Activated T-helper 2 cell treated with anti-CD3 and anti-CD28 coated beads, Interferon-gamma antibody, Interleukin-2, Interleukin-4, amounts not matched to agents 10 μg/mL and 5 μg/mL and 100 μg/mL, durations not matched to agents 14 hours and 24 hours and 36 hours (primary cell): Measurements from ENCODE around the gene AFF1. TPM values are rescaled to one million over a fixed set of nuclear protein-coding genes. Genes with fewer than 3 reads are reported as not detected.

Experiments
- DNase-seq: peaks from one replicate; pipeline ENCODE4 v3.0.0; 2021; ENCODE audit warnings: low spot score
- H3K27ac Mint-ChIP-seq: one replicate; pipeline ENCODE4 v1.8.0; 2021; ENCODE audit warnings: mixed read lengths
- H3K27me3 Mint-ChIP-seq: one replicate; pipeline ENCODE4 v1.8.0; 2021; ENCODE audit warnings: low read depth, mixed read lengths
- H3K36me3 Mint-ChIP-seq: one replicate; pipeline ENCODE4 v1.8.0; 2021; ENCODE audit warnings: low read depth, mixed read lengths
- H3K4me1 Mint-ChIP-seq: one replicate; pipeline ENCODE4 v1.8.0; 2021; ENCODE audit warnings: low read depth, mixed read lengths
- H3K4me3 Mint-ChIP-seq: one replicate; pipeline ENCODE4 v1.8.0; 2021; ENCODE audit warnings: low read depth, mild to moderate bottlenecking, moderate library complexity, mixed read lengths
- H3K9me3 Mint-ChIP-seq: one replicate; pipeline ENCODE4 v1.8.0; 2021; ENCODE audit warnings: mixed read lengths
- intact Hi-C: fragments of 100-400 bp; cut with micrococcal nuclease; formaldehyde crosslinking; loops from one replicate; pipeline ENCODE4 v1.15.1; 2023
- total RNA-seq: library from RNA; stranded (reverse); gene quantifications from 2 replicates; pipeline ENCODE4 v1.2.3, GENCODE V29; 2022

AFF1 gene
- total RNA-seq, 1 donor from 2014 or later = 60.4 TPM

DNA sequence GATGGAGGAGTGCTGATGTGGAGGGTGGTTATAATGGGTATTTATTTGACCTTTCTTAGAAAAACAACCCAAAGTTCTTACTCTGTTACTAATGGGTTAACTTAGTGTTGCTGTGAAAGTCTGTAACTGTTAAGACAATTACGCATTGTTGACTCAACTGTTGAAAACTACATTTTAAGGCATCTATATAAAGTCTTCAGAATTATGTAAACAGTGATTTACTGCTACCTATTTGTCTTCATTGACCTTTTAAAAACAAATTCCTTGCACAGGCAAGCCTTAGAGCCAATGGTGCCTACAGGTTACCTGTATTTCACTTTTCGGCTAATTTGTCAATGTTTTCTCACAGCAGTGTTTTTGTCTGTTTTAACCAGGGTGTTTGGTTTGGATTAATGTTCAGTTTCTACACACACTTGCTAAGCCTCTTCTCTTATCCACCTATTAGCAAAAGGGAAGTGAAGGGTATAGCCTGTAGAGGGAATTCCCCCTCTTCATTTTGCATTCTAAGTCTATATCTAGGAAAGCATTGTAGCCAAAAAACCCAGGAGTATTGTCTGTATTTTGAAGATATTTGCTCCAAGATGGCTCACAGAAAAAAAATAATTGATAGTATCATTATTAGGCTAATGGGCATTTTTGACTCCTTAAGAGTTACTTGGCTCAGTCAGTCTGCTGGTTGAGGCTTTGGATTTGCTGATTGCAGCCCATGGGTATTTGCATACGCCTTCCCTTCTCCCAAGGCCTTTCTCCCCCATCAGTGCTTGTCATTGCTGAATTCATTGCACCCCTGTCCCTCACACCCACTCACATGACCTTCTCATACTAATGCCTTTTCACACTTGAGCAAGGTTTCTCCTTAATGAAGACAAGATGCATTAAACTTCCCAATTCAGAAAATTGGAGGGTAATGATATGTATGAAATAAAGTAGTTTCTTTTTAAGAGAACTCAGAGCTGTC, 30.5 kb downstream of the AFF1 start:
- Mint-ChIP-seq H3K4me3 (no peak overlapping the region), H3K9me3 (no peaks in the 10 kb centered on the region), H3K36me3 (peaks cover 12% of the 10 kb centered on the region), H3K27me3 (no peaks in the 10 kb centered on the region), H3K27ac (peak overlapping the region; percentile 20), H3K4me1 (peaks cover 25% of the 10 kb centered on the region)
- intact Hi-C loops = no loop called here
- no peak for DNase-seq

DNA sequence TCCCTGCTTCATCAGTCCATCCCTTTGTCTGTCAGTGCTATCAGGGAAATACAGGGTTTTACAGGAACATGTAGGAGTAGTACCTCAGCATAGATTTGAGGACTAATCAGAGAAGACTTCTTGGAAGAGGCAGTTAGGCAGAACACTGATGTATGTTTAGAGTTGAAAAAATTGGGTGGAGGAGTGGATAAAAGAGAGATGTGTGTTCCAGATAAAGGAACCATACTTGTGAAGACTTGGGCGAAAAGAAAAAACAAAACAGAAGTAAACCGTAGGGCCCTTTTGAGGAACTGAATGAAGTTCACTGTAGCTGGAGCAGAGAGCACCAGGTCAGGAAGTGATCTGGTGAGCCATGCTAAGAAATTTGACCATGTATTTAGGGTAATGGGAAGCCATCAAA, 32.3 kb downstream of the AFF1 start:
- Mint-ChIP-seq H3K36me3 (peaks cover 12% of the 10 kb centered on the region), H3K27me3 (no peaks in the 10 kb centered on the region), H3K4me3 (no peak overlapping the region), H3K27ac (no peak overlapping the region), H3K4me1 (peaks cover 24% of the 10 kb centered on the region), H3K9me3 (no peaks in the 10 kb centered on the region)
- intact Hi-C loops = no loop called here
- no peak for DNase-seq

DNA sequence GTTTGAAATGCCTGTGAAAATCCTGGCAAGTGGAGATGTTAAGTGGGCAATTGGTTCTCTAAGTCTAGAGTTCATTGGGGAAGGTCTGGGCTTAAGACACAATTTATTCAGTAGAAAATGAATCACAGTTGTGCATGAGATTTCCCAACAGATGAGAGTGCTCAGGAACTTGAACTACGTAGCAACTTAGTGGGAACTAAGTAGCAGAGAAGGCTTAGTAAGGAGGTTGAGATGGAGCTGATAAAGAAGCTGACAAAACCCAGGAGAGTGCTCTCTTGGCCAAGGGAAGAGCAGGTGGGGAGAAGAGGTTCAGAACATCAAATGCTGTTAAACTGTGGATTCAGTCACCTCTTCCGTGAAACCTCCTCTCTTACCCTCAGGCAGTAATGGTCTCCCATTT, 33.0 kb downstream of the AFF1 start:
- intact Hi-C loops = no loop called here
- Mint-ChIP-seq H3K27ac (no peak overlapping the region), H3K27me3 (no peaks in the 10 kb centered on the region)

DNA sequence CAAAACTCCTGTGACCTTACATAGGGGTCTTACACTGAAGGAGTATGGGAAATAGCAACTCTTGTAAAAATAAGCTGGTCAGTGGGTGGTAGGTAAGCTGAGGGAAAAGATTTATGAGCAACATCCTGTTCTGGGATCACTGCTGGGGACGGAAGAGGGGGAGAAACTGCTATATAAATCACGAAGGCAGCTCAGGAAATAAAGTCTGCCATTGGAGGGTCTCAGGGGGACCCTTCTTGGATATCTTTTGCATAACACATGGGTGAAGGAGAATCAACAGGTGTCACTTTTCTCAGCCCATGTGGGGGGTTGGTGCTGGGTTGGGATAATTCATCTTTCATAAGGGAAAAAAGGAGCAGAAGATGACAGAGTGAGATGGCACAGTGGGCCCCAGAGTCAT, 33.7 kb downstream of the AFF1 start:
- DNase-seq = no peak
- H3K27me3 Mint-ChIP-seq = no peaks in the 10 kb centered on the region
- no peak overlapping the region for H3K4me3 Mint-ChIP-seq
- peaks cover 21% of the 10 kb centered on the region for H3K4me1 Mint-ChIP-seq
- intact Hi-C loops = no loop called here
- H3K36me3 Mint-ChIP-seq = peaks cover 5% of the 10 kb centered on the region
- no peak overlapping the region for H3K27ac Mint-ChIP-seq
- H3K9me3 Mint-ChIP-seq = no peaks in the 10 kb centered on the region

More for the DNA sequence above, 33.0 kb downstream of the AFF1 start:
- no peak for DNase-seq
- no peaks in the 10 kb centered on the region for H3K9me3 Mint-ChIP-seq
- H3K36me3 Mint-ChIP-seq = peaks cover 10% of the 10 kb centered on the region
- H3K4me3 Mint-ChIP-seq = no peak overlapping the region
- H3K4me1 Mint-ChIP-seq = peaks cover 23% of the 10 kb centered on the region

DNA sequence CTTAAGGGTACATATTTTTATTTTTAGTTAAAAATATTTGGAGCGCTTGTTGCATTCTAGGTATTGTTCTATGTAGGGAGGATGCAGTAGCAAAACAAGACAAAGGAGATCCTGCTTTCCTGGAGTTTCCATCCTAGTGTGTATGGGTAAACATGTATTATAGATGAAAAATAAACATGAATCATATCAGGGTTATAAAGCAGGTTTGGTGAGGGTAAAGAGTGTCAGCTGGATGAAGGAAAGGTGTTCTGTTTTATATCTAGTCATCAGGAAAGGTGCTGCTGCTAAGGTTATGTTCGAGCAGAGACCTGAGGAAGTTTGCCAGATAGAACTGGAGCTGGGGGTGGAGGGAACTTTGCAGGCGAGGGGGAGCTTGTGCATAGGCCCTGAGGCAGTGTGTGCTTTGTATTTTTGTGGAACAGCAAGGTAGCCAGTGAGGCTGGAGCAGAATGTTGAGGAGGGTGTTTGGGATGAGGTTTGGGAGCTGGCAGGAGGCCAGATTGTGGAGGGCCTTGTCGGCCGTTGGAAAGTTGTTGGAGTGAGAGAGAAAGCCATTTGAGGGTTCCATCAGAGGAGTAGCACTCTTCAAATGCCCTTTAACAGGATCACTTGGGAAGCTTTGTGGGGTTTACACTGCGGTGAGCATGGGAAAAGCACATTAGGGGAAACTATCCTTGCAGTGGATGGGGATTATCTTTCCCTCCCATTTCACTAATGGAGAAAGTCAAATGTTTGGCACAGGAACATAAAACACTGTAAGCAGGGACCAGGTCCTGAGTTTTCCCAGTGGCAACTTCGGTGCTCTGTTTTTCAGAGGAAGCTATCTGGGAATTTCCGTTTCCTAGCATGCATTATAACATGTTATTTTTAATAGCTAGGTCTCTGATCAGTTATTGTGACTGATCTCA, 35.9 kb downstream of the AFF1 start:
- Mint-ChIP-seq H3K4me3 (no peak overlapping the region), H3K27ac (peak overlapping the region; percentile 4), H3K27me3 (no peaks in the 10 kb centered on the region), H3K36me3 (no peaks in the 10 kb centered on the region), H3K9me3 (no peaks in the 10 kb centered on the region), H3K4me1 (peaks cover 29% of the 10 kb centered on the region)
- DNase-seq = no peak
- intact Hi-C loops = loop anchor here (5.0 kb wide), 1 partner anchor 33 kb away; the partner anchor contains the start of gene AFF1

DNA sequence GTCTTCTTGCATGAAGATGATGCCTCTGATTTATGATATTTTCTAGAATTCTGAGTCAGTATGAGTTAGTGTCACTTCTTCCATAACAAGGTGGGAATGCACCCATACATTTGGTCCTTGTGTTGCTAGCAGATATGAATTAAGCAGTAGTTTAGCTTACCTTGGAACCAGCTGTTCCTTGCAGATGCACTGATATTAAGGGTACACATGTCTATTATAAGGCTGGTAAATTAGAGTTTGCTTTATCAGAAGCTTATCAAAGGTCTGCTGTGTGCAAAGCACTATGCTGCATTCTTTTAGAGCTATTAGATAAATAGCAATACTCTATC, 36.5 kb downstream of the AFF1 start:
- Mint-ChIP-seq H3K27ac (no peak overlapping the region), H3K4me1 (peaks cover 36% of the 10 kb centered on the region), H3K4me3 (no peak overlapping the region), H3K27me3 (no peaks in the 10 kb centered on the region), H3K9me3 (no peaks in the 10 kb centered on the region), H3K36me3 (no peaks in the 10 kb centered on the region)
- intact Hi-C loops = loop anchor here (5.0 kb wide), 1 partner anchor 34 kb away; the partner anchor contains the start of gene AFF1
- no peak for DNase-seq

DNA sequence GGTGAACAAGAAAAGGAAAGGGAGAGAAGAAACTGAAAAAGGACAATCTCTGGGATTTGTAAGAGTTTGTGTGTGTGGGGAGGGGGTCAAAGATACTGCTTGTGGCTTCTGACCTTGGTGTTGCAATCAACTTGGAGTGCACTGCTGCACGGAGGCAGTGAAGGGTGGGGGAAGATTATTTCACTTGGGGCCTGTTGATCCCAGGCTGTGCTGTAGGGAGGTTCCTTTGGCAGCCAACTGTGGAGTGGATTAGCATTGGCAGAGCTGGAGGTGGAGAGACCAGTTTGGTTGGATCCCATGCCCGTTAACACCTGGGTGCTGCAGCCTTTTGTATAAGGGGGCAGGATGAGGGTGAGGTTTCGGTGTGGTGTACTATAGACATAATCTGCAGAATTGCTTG, 38.2 kb downstream of the AFF1 start:
- no peak for DNase-seq
- Mint-ChIP-seq H3K4me1 (peaks cover 47% of the 10 kb centered on the region), H3K27me3 (no peaks in the 10 kb centered on the region), H3K27ac (no peak overlapping the region), H3K4me3 (no peak overlapping the region), H3K36me3 (peaks cover 5% of the 10 kb centered on the region), H3K9me3 (no peaks in the 10 kb centered on the region)
- intact Hi-C loops = loop anchor here (5.0 kb wide), 1 partner anchor 36 kb away; the partner anchor contains the start of gene AFF1

DNA sequence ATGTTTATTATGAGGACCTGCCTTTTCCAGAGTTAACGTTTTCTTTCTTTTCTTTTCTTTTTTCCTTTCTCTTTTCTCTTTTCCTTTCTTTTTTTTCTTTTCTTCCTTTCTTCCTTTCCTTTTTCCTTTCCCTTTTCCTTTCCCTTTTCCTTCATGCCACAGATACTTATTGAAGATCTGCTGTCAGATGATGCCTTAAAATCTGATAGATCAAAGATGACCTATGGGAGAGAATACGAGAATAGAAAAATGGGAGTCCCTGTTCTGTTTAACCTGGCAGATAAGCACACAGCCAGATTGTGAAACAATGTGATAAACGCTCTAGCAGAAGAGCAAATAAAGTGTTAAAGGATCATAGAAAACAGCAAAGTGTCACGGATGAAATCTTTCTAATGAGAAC, 38.9 kb downstream of the AFF1 start:
- peaks cover 50% of the 10 kb centered on the region for H3K4me1 Mint-ChIP-seq
- no peaks in the 10 kb centered on the region for H3K27me3 Mint-ChIP-seq
- DNase-seq = no peak
- intact Hi-C loops = loop anchor here (5.0 kb wide), 1 partner anchor 36 kb away; the partner anchor contains the start of gene AFF1
- no peak overlapping the region for H3K27ac Mint-ChIP-seq
- H3K4me3 Mint-ChIP-seq = no peak overlapping the region
- H3K36me3 Mint-ChIP-seq = peaks cover 5% of the 10 kb centered on the region
- H3K9me3 Mint-ChIP-seq = no peaks in the 10 kb centered on the region

DNA sequence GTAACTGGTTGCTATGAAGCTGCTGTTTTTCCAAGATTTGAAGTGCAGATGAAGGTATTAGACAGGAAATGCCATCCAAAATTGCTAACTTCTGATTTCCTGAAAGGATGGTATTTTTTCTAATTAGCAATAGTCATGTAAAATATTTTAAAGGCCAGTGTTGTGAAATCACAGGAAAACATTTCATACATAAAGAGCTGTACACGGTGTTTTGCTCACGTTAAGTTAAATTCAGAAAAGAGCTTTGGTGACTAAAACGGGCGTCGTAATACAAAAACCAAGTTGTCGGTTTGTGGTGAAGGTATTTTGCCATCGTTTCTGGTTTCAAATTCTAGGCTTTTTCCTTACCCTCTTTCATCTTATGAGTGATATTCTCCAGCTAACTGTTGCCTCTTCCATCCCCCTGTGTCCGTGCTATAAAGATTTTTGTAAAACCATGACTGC, 39.8 kb downstream of the AFF1 start:
- DNase-seq = no peak
- Mint-ChIP-seq H3K27me3 (no peaks in the 10 kb centered on the region), H3K9me3 (no peaks in the 10 kb centered on the region), H3K27ac (peak overlapping the region; percentile 77), H3K4me1 (peaks cover 58% of the 10 kb centered on the region), H3K36me3 (peaks cover 5% of the 10 kb centered on the region), H3K4me3 (no peak overlapping the region)
- intact Hi-C loops = loop anchor here (5.0 kb wide), 1 partner anchor 37 kb away; the partner anchor contains the start of gene AFF1

DNA sequence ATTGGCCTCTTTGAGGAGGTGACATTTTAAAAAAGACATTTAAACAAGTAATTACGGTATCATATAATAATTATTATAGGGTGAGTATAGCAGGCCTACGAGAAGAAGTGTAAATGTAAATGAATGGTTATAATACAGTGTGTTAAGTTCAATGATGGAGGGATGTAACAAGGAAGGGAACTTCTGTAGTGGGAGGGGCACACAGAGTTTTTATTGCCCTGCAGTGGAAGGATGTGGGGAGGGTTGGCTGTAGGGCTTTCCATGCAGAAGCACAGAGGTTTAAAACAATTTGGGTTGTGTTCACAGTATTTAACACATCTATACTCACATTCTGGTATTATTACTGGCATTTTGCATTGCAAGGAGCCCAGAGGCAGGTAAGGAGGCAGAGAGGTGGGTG, 41.1 kb downstream of the AFF1 start:
- H3K36me3 Mint-ChIP-seq = peaks cover 5% of the 10 kb centered on the region
- no peaks in the 10 kb centered on the region for H3K27me3 Mint-ChIP-seq
- peaks cover 55% of the 10 kb centered on the region for H3K4me1 Mint-ChIP-seq
- DNase-seq = no peak
- no peak overlapping the region for H3K27ac Mint-ChIP-seq
- H3K9me3 Mint-ChIP-seq = no peaks in the 10 kb centered on the region
- intact Hi-C loops = loop anchor here (2.0 kb wide), 1 partner anchor 31 kb away; no protein-coding TSS in a partner anchor
- H3K4me3 Mint-ChIP-seq = no peak overlapping the region

DNA sequence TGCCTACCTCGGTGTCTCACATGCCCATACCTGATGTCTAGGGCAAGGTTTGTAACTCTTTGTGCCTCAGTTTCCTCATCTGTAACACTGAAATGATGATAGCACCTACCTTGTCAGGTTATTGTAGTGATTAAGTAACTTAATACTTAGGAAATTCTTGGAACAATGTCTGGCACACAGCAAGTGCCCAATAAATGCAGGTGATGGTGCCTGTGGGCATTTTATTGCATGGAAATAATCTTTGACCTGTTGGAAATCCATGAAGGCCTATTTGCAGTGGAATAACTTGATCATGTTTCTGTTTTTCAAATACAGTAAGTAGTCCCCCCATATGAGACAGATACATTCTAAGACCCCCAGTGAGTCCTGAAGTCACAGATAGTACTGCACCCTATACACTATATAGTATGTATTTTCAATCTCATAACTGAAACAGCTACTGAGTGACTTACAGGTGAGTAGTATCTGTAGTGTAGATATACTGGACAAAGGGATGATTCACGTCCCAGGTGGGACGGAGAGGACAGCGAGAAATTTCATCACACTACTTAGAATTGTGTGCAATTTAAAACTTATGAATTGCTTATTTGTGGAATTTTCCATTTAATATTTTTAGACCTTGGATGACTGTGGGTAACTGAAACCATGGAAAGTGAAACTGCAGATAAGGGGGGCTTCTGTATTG, 42.1 kb downstream of the AFF1 start:
- peaks cover 53% of the 10 kb centered on the region for H3K4me1 Mint-ChIP-seq
- no peak overlapping the region for H3K27ac Mint-ChIP-seq
- H3K36me3 Mint-ChIP-seq = peaks cover 8% of the 10 kb centered on the region
- DNase-seq = no peak
- intact Hi-C loops = loop anchor here (2.0 kb wide), 1 partner anchor 30 kb away; no protein-coding TSS in a partner anchor
- H3K4me3 Mint-ChIP-seq = no peak overlapping the region
- H3K27me3 Mint-ChIP-seq = no peaks in the 10 kb centered on the region
- no peaks in the 10 kb centered on the region for H3K9me3 Mint-ChIP-seq

DNA sequence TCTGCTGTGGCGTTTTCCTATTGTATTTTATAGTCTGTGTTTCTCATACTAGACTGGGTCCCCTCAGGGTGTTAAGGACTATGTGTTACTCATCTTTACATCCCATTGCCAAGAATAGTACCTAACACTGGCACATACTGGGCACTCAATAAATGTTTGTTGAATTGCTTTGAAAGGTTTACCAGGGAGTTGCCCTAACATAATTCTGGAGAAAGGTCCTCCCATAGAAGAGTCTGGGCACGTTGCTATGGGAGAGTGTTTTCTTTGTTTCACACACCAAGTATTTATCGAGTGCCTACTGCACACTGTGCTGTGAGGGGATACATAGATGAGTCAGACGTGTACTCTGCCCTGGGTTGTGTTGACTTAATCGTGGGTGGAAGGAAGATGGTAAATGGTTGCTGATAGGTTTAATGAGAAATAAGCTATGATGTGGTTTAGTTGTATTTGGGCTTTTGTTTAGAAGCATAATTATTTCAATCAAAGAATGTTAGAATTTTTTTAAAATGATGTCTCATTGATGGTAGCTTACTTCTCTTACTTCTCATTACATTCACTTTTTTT, 42.9 kb downstream of the AFF1 start:
- Mint-ChIP-seq H3K4me1 (peaks cover 54% of the 10 kb centered on the region), H3K4me3 (peak overlapping the region; percentile 4), H3K27ac (peak overlapping the region; percentile 73), H3K9me3 (no peaks in the 10 kb centered on the region), H3K36me3 (peaks cover 10% of the 10 kb centered on the region), H3K27me3 (no peaks in the 10 kb centered on the region)
- intact Hi-C loops = loop anchor here (2.0 kb wide), 1 partner anchor 29 kb away; no protein-coding TSS in a partner anchor
- no peak for DNase-seq
